Upper lobe of right lung (tissue), 1 donor: ENCODE measurements around the gene PMEPA1. TPM values are rescaled to one million over a fixed set of nuclear protein-coding genes. Genes with fewer than 3 reads are reported as not detected.

Experiments
- ATAC-seq: fragments of 200-7000 bp; cut with Tn5 transposase; one replicate; pipeline ENCODE4 v1.9.1; 2020; ENCODE audit warnings: mild to moderate bottlenecking, moderate library complexity
- DNase-seq: peaks from one replicate; pipeline ENCODE4 v3.0.0-alpha.2; 2020
- H3K27ac ChIP-seq: fragments of 200-600 bp; one replicate; pipeline ENCODE4 v1.8.0; 2022
- H3K27me3 ChIP-seq: fragments of 200-600 bp; one replicate; pipeline ENCODE4 v1.8.0; 2022; ENCODE audit warnings: mild to moderate bottlenecking
- H3K36me3 ChIP-seq: fragments of 200-600 bp; one replicate; pipeline ENCODE4 v1.8.0; 2022
- H3K4me1 ChIP-seq: fragments of 200-600 bp; one replicate; pipeline ENCODE4 v1.8.0; 2022
- H3K4me3 ChIP-seq: fragments of 200-600 bp; one replicate; pipeline ENCODE4 v1.8.0; 2022; ENCODE audit warnings: mild to moderate bottlenecking
- H3K9me3 ChIP-seq: fragments of 200-600 bp; one replicate; pipeline ENCODE4 v1.8.0; 2022
- intact Hi-C: fragments of 100-400 bp; cut with DNase I; formaldehyde crosslinking; loops from one replicate; pipeline ENCODE4 v1.11.0; 2022
- total RNA-seq: library from RNA; stranded (reverse); fragmentation: NEBNext Ultra II Directional; extraction: Animal tissue kit (Norgen Biotek cat#: 25700); gene quantifications from one replicate; pipeline ENCODE4 v1.2.1, GENCODE V29; 2021
- TF ChIP-seq, protein P1 (sequence below): fragments of 200-600 bp; IDR thresholded peaks from one replicate; pipeline ENCODE4 v1.8.0; 2022; ENCODE audit warnings: antibody characterized with exemption
- donor health status: DM: no; HTN: yes; CAD: no; lungs with severe emphysema.

PMEPA1 gene
- total RNA-seq, 1 donor from 2014 or later = 49.1 TPM

GRCh38 chr20:57684808-57685140 lies 25.0 kb downstream of the PMEPA1 start:
- no peaks in the 10 kb centered on the region for H3K9me3 ChIP-seq
- DNase-seq = no peak
- intact Hi-C loops = no loop called here
- no peaks in the 10 kb centered on the region for H3K36me3 ChIP-seq
- no peak overlapping the region for H3K4me3 ChIP-seq
- no peak for ATAC-seq
- H3K27me3 ChIP-seq = no peaks in the 10 kb centered on the region
- H3K4me1 ChIP-seq = peaks cover 11% of the 10 kb centered on the region
- H3K27ac ChIP-seq = no peak overlapping the region
- TF ChIP-seq, protein P1, sequence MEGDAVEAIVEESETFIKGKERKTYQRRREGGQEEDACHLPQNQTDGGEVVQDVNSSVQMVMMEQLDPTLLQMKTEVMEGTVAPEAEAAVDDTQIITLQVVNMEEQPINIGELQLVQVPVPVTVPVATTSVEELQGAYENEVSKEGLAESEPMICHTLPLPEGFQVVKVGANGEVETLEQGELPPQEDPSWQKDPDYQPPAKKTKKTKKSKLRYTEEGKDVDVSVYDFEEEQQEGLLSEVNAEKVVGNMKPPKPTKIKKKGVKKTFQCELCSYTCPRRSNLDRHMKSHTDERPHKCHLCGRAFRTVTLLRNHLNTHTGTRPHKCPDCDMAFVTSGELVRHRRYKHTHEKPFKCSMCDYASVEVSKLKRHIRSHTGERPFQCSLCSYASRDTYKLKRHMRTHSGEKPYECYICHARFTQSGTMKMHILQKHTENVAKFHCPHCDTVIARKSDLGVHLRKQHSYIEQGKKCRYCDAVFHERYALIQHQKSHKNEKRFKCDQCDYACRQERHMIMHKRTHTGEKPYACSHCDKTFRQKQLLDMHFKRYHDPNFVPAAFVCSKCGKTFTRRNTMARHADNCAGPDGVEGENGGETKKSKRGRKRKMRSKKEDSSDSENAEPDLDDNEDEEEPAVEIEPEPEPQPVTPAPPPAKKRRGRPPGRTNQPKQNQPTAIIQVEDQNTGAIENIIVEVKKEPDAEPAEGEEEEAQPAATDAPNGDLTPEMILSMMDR = no peak

DNA sequence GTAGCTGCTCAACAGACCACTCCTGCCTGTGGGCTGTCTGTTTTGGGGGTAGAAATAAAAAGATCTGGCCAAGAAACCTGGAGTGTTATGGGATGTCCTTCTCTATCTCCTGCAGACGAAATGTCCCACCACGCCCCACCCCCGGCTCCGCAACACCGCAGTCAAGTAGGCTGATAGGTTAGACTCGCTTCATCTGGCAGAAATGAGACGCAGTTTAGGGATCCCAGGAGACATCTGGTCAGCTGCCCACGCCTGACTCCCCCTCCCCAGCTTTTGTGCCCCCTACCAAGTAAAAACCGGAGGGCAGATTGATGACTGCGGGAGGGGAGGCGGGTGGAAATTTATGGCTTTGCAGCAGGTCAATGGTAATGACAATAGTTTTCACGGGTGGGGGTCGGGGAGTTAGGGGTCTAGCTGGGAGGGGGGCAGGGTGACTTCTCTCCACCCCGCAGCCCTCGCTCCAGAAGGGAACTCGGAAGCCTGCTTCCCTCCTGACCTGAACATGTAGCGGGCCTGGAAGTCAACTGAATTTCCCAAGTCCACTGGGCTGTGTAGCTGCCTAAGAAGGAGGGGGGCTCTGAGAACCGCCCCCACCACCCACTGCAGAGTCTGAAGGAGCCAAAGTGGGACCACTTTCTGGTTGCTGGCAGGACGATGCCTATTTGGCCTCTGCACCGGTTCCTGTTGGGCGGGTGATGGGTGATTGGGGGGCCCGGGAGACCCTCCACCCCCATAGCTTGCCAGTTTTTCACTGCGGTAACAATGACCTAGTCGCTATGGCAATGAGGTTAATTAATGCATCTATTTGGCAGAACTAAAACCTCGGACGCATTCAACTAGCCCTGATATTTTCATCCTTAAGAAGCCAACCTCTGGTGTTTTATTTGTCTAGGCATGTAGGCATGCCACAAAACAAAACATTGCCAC lies 25.7 kb downstream of the PMEPA1 start:
- Histone ChIP-seq H3K4me1 (peaks cover 7% of the 10 kb centered on the region), H3K27ac (no peak overlapping the region), H3K4me3 (no peak overlapping the region), H3K9me3 (no peaks in the 10 kb centered on the region), H3K36me3 (no peaks in the 10 kb centered on the region), H3K27me3 (no peaks in the 10 kb centered on the region)
- TF ChIP-seq, protein P1 = no peak
- DNase-seq (no peak), ATAC-seq (no peak)
- intact Hi-C loops = no loop called here

DNA sequence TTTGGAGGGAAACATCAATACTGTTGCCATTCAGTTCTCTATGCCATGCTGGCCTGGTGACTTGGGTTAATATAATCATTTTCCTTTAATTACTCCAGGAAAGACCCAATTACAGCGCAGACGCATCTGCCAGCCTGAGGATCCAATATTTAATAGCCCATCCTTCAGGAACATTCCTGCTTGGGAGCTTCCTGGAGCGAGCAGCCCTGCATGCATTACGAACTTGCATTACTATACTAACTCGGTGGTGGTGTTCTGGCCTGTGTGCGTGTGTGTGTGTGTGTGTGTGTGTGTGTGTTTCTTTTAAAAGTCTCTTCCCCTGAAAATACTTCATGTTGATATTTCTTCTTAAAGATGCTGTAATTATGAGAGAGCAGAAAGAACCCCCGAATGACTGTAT lies 26.5 kb downstream of the PMEPA1 start:
- ATAC-seq = no peak
- Histone ChIP-seq H3K4me3 (no peak overlapping the region), H3K27me3 (no peaks in the 10 kb centered on the region), H3K27ac (no peak overlapping the region), H3K36me3 (no peaks in the 10 kb centered on the region), H3K4me1 (peaks cover 5% of the 10 kb centered on the region), H3K9me3 (no peaks in the 10 kb centered on the region)
- intact Hi-C loops = no loop called here
- TF ChIP-seq, protein P1 = no peak
- DNase-seq = no peak

- DNase-seq = no peak
- no peak overlapping the region for H3K4me3 ChIP-seq
- H3K9me3 ChIP-seq = no peaks in the 10 kb centered on the region
- ATAC-seq = no peak
- H3K36me3 ChIP-seq = no peaks in the 10 kb centered on the region
- TF ChIP-seq, protein P1 = no peak
- H3K4me1 ChIP-seq = peaks cover 5% of the 10 kb centered on the region
- H3K27me3 ChIP-seq = no peaks in the 10 kb centered on the region
- intact Hi-C loops = no loop called here
- no peak overlapping the region for H3K27ac ChIP-seq
These were observed 27.4 kb downstream of the PMEPA1 start for GRCh38 chr20:57682184-57683101.

GRCh38 chr20:57680934-57681914 lies 28.6 kb downstream of the PMEPA1 start:
- TF ChIP-seq, protein P1 = no peak
- no peak overlapping the region for H3K4me3 ChIP-seq
- peaks cover 14% of the 10 kb centered on the region for H3K4me1 ChIP-seq
- intact Hi-C loops = no loop called here
- DNase-seq = no peak
- no peak overlapping the region for H3K27ac ChIP-seq
- no peaks in the 10 kb centered on the region for H3K9me3 ChIP-seq
- H3K36me3 ChIP-seq = no peaks in the 10 kb centered on the region
- no peak for ATAC-seq
- no peaks in the 10 kb centered on the region for H3K27me3 ChIP-seq
